HG02943 (cell line): Measurements from ENCODE around the gene PRAMEF17.
"Not testable (repeated sequence)": the region's sequence is repeated elsewhere in the genome, so short reads cannot be mapped to it uniquely, and the experiment has no call there.

Source experiments
- ATAC-seq: cut with Tn5 transposase; IDR thresholded peaks from one replicate; pipeline ENCODE4 v1.9.1; 2021; ENCODE audit warnings: mild to moderate bottlenecking, low read depth, moderate library complexity; ENCODE audit not compliant: unreplicated experiment

Gene PRAMEF17

DNA sequence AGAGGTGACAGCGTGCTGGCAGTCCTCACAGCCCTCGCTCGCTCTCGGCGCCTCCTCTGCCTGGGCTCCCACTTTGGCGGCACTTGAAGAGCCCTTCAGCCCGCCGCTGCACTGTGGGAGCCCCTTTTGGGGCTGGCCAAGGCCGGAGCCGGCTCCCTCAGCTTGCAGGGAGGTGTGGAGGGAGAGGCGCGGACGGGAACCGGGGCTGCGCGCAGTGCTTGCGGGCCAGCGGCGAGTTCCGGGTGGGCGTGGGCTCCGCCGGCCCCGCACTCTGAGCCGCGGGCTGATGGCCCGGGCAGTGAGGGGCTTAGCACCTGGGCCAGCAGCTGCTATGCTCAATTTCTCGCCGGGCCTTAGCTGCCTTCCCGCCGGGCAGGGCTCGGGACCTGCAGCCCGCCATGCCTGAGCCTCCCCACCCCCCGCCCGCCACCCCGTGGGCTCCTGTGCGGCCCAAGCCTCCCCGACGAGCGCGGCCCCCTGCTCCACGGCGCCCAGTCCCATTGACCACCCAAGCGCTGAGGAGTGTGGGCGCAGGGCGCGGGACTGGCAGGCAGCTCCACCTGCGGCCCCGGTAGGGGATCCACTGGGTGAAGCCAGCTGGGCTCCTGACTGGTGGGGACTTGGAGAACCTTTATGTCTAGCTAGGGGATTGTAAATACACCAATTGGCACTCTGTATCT lies 49.8 kb downstream of the PRAMEF17 start:
- not testable (repeated sequence) for ATAC-seq
